HG02938 (cell line): ENCODE data around the gene COMMD3.
"Not testable (repeated sequence)": the region's sequence is repeated elsewhere in the genome, so short reads cannot be mapped to it uniquely, and the experiment has no call there.

ENCODE experiments used
- ATAC-seq: cut with Tn5 transposase; IDR thresholded peaks from one replicate; pipeline ENCODE4 v1.9.1; 2021; ENCODE audit warnings: mild to moderate bottlenecking, moderate library complexity; ENCODE audit not compliant: unreplicated experiment

The COMMD3 gene

DNA sequence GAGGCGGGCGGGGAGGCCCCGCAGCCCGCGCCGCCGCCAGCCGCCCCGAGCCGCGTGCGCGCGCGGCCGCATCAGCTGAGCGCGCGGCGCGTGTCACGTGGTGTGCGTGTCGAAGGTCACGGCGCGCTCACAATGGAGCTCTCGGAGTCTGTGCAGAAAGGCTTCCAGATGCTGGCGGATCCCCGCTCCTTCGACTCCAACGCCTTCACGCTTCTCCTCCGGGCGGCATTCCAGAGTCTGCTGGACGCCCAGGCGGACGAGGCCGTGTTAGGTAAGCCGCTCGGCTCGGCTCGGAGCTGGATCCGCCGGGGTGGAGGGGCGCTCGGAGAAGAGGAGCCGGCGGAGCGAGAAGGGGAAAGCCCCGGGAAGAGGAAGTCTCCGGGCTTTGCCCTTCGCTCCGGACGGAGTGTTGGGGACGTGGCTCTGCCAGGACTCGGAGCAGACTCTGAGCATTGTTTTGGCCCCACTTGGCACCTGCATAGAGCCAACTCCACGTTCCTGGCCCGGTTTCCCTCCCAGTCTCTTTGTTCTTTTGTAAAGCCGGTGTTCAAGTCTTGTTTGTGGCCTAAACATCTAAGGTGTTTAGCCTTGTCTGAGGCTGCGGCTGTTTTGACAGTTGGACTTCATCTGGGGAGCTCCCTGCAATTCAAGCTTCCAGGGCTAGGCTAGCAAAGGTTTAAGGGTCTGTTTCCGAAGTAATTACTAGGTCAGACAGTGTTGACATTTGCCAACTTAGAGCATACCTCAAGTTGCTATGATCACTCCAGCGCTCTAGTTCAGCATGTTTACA lies at the start of gene COMMD3:
COMMD3 (plus strand) TSS at position 103 of the 790 bp plus-strand sequence; CDS start at position 133, 30 bp downstream.
- ATAC-seq: peak; percentile 49

DNA sequence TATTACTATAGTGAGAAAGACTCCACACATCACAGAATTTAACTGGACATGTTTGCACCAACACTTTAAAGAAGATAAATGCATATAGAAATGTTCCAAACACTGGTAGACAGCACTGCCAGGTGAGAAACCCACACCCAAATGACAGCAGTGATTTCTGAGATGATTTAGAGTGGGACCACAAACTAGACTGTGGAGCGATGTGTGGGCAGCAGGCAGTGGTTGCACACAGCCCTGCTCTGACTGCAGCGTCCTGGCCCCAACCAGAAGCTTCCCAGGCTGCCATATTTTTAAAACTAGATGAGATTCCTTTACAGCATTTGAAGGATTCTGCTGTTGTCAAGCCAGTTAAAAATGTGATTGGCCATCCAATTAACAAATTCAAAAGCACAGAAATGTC lies 47.7 kb upstream of the COMMD3 start:
- ATAC-seq: no peak

DNA sequence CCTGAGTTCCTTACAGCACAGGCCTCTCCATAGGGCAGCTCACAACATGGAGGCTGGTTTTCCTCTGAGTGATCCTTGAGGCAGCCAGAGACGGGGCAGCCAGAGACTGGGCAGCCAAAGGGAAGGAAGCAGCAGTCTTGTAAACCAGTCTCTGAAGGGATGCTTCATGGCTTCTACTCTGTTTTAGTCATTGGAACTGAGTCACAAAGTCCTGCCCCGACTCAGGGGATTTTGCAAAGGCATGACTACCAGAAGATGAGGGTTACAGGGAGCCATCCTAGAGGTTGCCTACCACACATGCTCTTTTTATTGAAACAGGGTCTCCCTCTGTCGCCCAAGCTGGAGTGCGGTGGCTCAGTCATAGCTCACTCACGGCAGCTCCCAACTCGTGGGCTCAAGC lies 44.4 kb upstream of the COMMD3 start:
- no peak for ATAC-seq

DNA sequence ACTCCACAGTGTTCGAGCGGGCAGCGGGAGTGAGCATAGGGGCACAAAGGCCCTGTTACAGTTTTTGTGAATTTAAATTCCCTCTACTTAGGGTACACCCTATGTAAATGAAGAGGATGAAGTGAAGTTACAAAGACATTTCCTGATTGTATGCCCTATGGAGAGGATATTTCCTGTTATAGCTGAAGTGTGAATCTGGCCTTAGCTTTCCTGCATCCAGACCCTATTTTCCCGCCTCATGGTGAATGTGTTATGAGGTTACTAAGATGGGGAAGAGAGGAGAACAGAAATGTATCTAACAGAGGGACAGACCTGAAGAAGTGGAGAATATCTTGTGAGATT lies 37.8 kb upstream of the COMMD3 start:
- ATAC-seq: no peak

DNA sequence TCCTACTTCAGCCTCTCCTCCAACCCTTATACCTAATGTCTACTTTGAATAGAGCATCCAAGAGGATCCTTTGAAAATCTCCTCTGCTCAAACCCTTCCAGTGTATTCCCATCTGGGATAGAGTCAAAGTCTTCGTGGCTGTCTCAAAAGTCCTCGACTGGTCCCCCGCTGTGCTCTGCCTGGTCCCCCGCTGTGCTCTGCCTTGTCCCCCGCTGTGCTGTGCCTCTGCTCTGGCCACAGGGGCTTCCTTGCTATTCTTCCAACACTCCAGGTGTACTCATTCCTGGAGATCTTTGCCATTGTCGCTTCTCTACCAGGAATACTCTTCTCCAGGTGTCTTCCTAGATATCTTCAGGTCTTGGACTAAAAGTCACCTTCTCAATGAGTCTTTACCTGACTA lies 36.1 kb upstream of the COMMD3 start:
- ATAC-seq: no peak

DNA sequence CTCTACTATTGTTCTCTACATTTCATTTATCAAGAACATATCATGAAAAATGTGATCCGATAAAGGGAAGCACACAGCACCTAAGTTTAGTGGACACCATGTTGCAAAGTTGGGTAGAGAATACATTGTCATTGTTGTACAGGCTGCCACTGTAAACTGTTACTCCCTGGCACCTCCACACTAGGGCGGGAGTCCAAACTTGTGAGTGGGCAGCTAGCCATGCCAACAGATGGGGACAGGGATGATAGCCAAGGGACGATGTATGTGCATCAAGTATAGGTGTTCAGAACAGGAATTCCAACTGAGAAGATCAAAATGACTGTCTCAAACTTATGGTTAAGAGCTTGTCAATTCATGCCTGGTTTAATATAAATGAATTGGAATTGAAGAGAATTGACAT lies 31.1 kb upstream of the COMMD3 start:
- ATAC-seq: no peak

DNA sequence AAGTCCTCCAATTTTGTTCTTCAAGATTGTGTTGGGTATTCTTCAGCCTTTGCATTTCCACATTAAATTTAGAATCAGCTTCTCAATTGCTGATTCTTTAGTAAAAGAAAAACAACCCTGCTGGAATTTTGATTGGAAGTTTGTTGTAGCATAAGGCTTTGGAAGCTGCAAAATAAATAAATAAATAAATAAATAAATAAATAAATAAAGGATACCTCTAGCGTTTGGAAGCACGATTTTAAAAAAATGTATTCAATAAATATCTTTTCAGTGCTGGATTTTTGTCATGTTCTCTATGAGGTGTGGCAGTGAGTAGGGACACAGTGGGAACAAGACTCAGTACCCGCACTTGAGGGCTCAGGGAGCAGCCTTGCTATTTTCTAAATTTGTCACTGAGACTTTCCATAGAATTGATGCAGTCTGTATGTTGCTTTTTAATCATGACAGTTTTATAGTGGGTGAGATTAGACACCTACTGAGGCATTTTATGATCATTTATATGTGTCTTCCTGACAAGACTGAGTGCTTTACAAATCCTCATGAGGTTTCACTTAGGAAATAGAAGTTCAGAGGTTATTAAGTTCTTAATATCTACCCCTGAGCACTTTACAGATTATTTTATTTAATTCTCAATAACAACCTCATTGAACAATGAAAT lies 22.3 kb upstream of the COMMD3 start:
- ATAC-seq: no peak

DNA sequence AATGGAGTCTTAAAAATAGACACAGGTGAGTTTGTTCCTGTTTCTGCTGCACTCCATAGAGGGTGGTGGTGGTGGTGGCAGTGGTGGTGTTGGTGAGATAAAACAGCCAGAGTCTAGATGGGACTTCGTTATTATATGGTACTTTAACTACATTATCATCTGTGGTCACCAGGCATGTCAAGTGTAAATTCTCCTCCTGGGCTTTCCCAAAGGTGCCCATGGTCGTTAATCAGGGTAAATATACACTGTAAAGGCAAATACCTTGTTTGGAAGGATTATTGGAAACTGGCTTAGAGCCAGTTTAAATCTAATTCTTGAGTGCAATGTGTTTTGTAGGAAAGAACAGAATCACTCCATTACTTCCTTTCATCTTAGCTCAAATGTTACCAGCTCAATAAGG lies 21.5 kb upstream of the COMMD3 start:
- ATAC-seq: no peak

DNA sequence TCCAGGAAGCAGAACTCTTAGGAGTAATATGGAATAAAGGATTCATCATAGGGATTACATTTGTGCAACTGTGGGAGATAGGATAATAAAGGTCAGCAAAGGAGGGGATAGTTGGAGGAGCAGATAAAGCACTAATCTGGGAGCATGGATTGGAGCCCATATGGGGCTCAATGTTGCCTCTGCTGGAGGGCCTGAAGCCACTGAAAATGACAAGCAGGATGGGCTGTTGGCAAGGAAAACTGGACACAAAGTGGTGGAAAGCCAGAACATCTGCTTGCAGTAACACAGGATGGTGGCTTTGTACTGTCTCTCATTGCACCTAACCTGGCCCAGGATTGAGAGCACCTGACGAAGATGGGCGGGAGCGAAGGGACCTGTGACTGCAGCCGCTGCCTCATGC lies 15.0 kb upstream of the COMMD3 start:
- ATAC-seq: no peak

DNA sequence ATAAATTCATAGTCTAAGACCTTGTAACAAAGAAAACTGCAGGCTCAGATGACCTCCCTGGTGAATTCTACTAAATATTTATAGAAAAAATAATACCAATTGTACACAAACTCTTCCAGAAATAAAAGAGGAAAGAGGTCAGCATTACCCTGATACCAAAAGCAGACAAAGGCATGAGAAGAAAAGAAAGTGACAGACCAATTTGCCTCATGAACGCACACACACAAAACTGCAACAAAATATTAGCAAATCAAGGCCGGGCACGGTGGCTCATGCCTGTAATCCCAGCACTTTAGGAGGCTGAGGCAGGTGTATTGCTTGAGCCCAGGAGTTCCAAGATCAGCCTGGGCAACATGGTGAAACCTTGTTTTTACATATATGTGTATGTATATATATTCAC lies 12.7 kb upstream of the COMMD3 start:
- no peak for ATAC-seq

DNA sequence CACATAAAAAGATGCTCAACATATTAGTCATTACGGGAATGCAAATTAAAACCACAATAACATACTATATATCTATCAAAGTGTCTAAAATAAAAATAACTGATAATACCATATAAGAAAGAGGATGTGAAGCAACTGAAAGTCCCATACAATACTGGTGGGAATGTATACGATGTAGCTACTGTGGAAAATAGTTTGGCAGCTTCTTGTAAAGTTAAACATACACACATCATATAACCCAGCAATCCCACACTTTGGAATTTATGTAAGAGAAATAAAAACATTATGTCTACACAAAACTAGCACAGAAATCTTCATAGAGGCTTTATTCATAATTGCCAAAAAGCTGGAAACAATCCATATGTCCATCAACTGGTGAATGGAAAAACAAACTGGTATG lies 10.5 kb upstream of the COMMD3 start:
- ATAC-seq: no peak

DNA sequence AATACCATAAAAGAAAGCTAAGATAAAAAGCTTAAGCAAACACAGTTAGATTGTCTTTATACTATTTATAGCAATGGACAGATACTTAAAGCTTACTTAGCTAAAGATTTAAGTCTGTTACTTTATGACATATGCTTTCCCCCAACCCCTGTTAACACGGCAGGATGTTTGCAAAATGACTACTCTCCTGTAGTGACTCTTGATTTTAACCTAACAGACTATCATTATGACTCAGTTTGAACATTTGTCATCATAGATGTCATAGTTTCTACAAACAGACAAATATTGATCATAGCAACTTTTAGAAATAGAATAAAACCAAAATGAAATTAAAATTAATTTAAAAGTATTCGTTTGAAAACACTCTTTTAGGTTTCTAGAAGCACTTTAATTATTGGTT lies 7.8 kb upstream of the COMMD3 start:
- ATAC-seq: peak; percentile 99

DNA sequence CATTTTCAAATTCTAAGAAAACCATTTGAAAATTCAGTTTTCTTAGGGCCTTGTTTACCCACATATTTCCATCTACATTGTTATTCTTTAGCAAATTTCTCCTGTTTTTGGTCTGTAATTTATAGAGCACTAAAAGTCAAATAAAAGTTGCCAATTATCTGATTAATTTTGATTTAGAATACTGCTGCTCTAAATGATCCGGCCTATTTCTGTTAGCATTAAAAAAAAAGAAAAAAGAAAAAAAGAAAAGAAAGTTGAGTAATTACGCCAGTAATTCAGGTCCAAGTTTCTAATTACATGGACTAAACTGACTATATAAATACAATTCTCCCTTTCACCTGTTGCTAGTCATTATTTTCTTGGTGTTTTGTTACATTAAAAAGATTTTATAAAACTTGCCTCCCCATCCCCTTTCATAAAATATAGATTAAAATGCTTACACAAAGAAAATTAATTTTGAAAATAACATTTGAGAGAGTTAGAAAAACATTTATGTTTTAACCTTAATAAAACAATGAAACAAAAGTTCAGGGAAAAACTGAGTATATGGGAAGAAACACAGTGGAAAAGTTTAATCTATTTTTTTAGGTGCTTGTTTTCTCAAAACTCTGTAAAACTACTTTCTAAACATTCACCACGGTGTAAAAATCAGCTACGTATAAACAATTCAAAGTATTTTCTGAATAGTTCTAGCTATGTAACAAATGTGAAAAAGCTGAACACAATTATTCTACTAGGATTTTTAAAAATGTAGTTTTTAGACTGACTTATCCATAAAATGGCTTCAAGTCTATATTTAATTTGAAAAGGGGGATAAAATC lies 6.8 kb upstream of the COMMD3 start:
- ATAC-seq: no peak

DNA sequence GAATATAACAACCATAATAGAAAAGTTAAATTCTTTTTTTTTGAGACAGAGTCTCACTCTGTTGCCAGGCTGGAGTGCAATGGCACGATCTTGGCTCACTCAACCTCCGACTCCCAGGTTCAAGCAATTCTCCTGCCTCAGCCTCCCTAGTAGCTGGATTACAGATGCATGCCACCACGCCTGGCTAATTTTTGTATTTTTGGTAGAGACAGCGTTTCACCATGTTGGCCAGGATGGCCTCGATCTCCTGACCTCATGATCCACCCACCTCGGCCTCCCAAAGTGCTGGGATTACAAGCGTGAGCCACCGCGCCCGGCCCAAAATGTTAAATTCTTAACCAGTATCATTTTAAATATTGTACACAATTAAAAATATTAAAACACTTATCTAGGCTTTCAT lies 6.2 kb upstream of the COMMD3 start:
- ATAC-seq: not testable (repeated sequence)

DNA sequence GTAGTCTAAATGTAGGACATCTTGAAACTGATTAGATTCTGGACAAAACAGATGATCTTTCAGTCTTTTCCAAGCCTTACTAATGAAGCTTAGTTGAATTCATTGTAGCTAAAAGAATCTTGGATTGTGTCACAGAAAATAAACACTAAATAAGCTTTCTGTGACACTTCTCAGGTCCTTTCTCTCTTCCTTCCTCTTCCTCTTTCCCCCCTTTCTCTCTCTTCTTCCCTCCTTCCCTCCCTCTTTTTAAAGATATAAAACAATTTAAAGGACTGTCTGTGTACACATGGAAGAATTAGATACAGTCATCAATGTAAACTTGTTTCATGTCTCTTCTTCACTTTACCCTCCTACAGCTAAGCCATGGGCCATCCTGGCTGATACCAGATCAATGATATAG lies 5.3 kb upstream of the COMMD3 start:
- no peak for ATAC-seq

DNA sequence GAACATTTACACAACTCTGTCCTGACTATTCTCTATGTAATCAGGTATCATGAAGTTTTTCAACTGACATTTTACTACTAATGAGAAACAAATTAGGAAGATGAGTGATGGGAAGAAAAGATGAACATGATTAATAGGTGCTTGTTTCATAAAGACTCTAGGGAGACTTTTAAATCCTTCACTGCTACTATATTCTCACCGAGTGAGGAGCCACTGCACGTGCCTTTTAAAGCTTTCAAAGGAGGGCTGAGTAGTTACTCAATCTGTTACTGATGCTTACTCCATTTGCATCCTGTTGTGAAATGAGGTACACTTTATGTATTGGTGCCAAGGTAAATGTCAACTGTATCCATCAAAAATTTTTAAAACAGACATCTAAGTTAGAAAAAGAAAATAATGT lies 1.3 kb upstream of the COMMD3 start:
- ATAC-seq: no peak

DNA sequence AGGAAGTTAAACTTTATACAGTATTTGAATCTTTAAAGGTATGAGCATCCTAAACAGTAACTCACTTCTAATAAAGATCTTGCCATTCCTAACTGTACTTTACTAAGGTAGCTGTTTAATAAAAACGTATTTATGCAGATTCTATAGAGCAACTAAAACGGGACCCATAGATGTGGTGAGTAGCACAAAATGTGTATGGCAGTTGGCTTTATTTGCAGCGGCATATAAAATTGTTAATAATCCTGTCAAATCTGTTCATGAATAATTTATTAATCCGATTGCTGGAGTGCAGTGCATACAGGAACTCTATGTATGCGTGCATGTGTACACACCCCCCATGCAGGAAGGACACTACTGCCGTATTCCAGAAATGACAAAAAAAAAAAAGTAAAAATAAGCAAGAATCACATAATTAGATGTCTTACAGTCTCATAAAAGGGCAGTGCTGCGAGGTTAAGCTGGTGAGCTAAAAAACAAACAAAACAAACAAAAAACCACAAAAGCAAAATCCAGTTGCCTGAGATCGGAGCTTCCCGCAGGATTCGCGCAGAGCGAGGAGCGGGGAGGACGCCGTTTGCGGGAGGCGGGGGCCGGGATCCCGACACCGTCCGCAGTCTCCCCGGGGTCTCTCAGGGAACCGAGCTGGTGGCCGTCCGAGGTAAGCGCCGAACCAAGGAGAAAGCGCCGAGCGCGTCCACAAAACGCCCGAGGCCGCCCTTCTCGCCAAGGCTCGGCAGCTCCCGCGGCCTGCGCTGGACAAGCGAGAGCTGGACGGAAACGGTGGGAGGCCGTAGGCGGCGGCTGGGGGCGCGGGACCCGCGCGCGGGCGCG lies 518 bp upstream of the COMMD3 start:
- peak; percentile 20 for ATAC-seq

DNA sequence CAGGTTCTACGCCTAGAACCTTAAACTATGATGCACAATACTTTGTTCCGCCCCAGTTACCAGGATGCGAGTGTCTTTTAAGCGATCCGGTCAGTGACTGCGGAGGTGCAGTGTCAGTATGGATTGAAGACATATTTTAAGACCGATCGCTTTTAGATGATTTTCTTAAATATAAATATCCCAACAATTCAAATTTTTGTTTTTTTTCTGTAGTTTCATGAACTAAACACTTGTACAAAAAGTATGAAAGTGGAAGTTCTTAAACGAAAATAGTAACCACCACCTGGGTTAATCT lies 835 bp downstream of the COMMD3 start:
- ATAC-seq: peak; percentile 31

DNA sequence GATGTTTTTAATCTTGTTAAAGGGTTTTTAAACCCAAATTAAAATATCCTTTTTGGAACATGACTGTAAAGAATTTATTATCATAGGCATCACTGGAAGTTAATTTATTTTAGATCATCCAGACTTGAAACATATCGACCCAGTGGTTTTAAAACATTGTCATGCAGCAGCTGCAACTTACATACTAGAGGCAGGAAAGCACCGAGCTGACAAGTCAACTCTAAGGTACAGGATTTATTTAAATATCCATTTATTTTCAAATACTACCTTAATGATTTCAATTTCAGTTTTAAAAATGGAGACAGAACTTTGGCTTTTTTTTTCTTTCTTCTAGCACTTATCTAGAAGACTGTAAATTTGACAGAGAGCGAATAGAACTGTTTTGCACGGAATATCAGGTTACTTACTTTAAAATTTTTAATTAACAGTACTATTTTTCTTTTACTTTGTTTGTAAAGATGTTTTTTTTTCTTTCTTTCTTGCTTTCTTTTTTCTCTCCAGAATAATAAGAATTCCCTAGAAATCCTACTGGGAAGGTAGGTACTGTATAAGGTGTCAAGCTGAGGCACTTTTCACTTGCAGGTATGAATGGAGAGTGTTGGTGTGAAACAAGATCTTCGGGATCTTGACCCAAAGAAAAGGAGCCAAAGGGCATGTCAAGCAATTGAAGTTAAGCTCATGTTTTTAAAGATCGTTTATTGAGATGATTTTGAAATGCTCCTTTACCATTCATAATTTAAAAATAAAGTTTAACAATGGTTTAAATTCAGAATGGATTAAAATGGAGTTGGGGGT lies 1.8 kb downstream of the COMMD3 start:
- no peak for ATAC-seq

DNA sequence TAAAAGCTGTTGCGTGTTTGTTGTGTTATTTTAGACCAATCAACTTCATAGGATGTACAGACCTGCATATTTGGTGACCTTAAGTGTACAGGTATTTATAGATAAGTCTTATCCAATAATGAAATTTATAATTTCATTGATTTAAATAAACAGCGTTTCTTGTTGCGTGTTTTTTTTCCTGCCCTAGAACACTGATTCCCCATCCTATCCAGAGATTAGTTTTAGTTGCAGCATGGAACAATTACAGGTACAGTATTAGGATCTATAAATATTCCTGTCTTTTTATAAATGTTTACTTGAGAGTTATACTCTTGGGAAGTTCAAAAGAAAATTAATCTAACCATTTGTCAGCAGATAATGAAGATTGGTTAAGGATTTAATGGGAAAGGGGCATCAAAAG lies 2.6 kb downstream of the COMMD3 start:
- ATAC-seq: no peak
